C1 segment of cervical spinal cord (tissue), 14 donors: ENCODE results near the gene DNAI4.
"Not testable (repeated sequence)": the region's sequence is repeated elsewhere in the genome, so short reads cannot be mapped to it uniquely, and the experiment has no call there.

Experiments
- DNase-seq, 14 donors: peaks; one replicate each; lab custom pipeline; 2025; lab: John Stamatoyannopoulos, UW

The DNAI4 gene, protein sequence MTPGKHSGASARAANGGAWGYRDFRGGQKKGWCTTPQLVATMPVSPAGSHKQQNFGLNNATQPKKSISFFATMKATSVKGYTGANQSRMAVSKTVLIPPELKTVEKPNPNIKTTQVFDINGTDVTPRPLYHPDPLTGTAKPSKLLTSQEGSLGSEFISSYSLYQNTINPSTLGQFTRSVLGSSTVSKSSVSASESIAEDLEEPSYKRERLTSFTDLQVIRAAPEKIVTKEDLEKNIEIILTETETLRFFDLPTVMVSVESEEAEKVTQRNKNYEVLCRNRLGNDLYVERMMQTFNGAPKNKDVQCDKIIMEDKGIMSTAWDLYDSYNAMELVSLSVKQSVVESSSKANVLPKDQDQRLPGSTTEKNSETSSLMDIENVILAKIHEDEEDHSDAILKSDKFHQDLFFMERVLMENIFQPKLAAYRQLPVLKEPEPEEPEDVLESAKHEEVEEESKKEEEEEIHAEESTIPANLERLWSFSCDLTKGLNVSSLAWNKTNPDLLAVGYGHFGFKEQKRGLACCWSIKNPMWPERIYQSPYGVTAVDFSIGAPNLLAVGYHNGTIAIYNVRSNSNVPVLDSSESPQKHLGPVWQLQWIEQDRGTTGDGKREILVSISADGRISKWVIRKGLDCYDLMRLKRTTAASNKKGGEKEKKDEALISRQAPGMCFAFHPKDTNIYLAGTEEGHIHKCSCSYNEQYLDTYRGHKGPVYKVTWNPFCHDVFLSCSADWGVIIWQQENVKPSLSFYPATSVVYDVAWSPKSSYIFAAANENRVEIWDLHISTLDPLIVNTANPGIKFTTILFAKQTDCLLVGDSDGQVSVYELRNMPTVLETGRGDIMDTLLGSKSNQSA

DNA sequence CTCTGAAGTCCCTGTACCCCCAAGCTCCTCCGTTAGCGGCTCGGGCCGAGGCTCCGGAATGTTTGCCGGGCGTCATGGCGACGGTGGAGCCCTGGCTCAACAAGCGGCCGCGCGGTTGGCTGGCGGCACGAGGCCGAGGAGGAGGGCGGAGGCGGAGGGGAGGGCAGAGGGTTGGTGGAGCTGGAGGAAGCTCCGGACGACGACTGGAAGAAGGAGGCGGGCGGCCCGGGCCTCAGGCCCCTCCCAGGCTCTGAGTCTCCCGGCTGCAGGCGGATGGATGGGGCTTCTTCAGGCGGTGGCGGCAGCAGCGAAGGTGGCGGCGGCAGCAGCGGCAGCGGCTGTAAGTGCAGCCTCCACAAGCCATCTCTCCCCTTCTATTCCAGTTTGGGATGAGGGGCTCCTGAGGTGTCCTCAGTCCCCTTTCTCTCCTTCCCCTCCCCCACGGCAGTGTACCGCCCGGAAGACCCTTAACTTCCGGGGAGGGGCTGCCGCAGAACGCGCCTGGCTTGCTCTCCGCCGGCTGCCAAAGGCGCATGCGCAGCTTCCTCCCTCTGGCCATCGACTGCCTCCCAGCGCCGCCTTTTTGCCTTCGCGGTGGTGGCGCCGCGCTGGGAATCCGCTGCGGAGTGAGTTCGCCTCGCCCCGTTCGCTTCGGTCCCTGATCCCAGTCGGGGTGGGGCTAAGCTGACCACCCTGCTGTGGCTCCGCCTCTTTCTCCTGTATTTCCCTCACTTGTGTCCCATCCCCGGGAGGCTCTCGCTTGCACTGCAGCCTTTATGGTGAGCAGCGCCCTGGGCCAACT is at the start of gene DNAI4, which contains the start of gene MIER1:
Gene DNAI4, minus strand, starts transcription at position 101 of the 802 bp plus-strand sequence. Its CDS starts 25 bp downstream, at position 76.
Gene MIER1, plus strand, starts transcription at position 235 of the 802 bp plus-strand sequence. Its CDS starts 39 bp downstream, at position 274.
- DNase-seq: peak; percentile 87 to 99 (median 97)

DNA sequence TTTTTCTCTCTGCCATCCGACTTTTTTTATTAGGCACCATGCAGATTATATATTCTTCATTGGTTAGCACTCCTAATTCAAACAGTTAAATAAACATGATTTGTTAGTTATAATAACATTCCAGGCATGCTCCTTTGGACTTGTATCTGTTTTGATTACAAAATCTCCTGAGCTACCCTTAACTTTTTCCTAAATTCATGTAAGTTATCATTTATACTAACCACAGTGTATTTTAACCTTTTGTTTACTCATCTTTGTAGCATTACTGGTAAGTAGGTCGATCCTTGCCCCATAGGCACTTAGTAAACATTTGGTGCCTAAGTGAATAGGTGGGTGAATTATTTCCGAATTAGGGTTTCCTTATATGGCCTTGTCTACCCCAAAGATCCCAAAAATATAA is 43.9 kb upstream of the DNAI4 start:
- DNase-seq: no peak

DNA sequence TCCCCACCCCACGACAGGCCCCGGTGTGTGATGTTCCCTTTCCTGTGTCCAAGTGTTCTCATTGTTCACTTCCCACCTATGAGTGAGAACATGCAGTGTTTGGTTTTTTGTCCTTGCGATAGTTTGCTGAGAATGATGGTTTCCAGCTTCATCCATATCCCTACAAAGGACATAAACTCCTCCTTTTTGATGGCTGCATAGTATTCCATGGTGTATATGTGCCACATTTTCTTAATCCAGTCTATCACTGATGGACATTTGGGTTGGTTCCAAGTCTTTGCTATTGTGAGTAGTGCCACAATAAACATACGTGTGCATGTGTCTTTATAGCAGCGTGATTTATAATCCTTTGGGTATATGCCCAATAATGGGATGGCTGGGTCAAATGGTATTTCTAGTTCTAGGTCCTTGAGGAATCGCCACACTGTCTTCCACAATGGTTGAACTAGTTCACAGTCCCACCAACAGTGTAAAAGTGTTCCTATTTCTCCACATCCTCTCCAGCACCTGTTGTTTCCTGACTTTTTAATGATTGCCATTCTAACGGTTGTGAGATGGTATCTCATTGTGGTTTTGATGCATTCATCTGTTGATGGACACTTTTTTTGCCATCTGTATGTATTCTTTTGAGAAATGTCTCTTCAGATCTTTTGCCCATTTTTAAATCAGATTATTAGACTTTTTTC is 41.7 kb upstream of the DNAI4 start:
- DNase-seq: not testable (repeated sequence)

DNA sequence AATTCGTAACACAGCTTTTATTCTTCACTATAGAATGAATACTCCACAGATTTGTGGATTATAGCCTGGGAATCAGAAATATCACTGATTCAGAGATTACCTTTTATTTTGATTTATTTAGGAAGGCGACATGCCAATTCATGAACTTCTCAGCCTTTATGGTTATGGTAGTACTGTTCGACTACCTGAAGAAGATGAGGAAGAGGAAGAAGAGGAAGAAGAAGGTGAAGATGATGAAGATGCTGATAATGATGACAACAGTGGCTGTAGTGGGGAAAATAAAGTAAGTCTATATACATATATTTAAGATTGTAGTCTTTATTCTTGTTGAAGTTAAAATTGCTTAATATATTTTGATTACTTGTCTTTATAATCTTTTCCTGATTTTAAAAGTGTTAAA is 33.3 kb upstream of the DNAI4 start:
- DNase-seq: no peak

DNA sequence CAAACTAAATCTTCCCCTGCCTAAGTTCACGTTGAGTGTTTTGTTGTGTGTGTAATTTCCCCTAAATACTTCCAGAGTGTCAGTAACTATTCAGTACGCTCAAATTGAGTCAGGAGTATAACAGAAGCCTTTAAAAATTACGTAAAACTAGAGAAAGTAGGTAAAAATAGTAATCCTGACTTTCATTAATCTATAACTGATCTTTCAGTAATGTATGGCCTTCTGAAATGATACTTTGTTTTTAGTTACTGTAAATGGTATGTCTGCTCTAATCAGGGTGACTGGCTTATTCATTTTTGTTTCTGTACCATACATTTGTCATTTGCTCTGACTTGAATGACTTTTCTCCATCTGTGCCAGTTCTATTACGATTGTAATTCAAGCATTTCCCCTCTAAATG is 29.6 kb upstream of the DNAI4 start:
- DNase-seq: no peak

DNA sequence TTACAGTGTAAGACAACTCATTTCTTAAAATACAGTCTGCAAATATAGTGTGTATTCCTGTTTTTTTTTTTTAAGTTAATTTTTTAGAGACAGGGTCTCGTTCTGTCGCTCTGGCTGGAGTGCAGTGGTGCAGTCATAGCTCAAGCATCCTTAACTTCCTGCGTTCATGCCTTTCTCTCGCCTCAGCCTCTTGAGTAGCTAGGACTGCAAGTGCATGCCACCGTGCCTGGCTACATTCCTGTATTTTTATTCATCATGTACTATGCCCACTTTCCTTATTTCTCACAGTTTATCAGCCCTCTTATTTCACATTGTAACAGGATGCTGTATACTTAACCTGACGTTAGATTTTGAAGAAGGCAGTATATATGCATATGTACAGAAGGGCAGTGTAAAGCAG is 26.9 kb upstream of the DNAI4 start:
- DNase-seq: no peak

DNA sequence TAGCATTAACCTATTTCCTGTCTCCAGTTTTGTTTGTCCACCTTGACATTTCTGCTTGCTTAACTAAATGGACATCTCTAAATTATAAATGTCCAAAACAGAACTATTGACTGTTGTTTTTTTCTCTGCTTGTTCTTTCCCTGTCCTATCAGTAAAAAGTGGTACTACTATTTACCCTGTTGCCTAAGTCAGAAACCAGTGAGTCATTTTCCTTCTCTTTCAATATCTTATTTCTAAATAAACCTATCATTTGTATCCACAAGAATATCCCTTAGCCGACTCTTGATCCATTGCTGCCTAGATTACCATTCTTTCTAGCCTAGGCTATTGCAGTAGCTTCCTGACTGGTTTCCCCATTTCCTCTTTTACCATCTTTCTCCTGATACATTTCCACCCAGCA is 22.6 kb upstream of the DNAI4 start:
- no peak for DNase-seq

DNA sequence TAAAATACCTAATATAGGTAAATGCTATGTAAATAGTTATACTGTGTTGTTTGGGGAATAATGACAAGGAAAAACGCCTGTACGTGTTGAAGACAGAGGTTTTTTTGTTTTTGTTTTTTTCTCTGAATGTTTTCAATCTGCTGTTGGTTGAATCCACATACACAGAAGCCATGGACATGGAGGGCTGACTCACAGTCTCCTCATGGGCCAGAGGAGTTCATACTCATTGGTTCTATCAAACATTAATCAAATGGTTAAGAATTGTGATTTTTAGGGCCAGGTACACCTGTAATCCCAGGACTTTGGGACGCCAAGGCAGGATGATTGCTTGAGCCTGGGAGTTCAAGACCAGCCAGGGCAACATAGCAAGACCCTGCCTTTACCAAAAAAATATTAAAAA is 20.7 kb upstream of the DNAI4 start:
- DNase-seq: no peak

DNA sequence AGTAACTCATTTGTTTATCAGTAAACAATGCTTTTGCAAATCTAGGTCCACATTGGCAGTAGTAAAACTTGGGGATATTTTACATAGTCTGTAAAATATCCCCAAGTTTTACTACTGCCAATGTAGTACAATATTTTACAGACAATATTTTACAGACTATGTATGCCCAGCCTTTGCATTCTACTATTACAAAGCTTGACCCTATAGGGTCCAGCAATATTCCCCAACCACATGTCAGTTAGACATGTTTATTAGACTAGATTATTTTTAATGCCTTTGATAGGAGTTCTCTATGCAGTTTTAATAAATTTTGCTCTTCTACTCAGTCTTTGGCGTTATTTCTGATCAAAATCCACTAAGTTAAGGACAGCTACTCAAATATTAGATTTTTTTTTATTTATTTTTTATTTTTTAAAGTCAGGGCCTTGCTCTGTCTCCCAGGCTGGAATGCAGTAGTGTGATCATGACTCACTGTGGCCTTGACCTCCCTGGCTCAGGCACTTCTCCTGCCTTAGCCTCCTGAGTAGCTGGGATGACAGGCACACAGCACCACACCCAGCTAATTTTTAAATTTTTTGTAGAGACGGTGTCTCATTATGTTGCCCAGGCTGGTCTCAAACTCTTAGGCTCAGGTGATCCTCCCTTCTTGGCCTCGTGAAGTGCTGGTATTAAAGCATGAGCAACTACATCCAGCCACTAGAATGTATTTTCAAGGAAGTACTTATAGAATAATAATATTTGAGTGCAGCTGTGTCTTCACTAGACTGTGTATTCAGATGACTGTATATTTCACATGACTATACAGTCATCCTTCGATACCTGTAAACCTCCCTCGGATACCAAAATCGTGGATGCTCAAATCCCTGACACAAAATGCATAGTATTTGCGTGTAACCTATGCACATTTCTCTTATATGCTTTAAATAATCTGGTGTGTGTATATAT is 19.9 kb upstream of the DNAI4 start:
- DNase-seq: no peak

DNA sequence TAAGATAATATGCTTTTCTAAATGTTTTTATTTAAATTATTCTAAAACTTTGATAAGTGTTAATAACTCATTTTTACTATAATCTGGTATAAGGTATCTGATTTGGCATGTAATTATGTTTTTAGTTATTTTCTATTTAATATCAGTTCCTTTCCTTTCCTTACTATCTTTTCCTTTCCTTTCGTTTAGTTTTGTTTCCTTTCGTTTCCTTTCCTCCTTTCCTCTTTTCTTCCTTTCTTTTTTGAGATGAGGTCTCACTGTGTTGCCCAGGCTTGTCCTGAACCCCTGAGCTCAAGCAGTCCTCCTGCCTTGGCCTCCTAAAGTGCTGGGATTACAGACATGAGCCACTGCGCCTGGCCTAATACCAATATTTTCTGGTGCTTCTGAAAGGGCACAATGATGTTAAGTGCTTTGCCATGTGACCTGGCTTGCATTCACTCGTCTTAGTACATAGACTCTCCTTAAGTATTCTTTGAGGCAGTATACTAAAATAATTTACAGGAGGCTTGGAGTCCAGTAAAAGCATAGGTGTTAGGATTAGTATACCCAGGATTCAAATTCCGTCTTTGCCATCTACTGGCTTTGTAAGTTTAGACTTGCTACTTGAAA is 18.8 kb upstream of the DNAI4 start:
- no peak for DNase-seq

DNA sequence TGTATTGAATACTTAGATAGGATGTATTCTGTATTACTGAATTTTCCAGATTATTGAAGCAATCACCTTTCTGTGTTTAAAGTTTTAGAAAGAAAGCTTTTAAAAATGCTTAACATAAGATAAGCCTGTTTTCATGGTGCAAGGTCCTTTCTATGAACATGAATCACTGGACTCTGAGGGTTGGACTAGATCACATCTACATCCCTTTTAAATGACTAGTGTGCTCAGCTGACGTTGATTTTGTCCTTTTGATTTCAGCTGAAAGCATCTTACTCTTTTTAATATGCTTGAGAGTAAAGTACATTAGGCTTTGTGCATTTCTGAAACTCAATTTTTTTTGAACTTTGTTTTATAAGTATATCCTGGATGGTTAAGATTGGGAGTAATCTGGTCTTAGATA is 16.3 kb upstream of the DNAI4 start:
- DNase-seq: no peak

DNA sequence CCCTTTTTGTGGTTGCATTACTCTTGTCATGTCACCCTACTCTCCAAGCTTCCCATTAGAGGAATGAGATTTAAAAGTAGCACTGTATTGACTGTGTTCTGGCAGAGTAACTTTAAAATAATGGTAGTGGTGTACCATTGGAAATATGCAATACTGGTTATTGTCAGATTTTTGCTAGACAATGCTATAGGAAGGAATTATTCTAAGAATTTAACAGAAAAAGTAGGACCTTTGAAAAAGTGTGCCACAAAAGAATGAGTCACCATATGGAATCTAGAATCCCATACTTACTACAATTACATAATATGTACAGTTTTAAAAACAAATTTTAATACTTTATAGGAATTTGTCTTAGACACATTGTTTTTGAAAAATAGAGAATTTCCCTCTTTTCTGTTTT is 14.0 kb upstream of the DNAI4 start:
- DNase-seq: no peak

DNA sequence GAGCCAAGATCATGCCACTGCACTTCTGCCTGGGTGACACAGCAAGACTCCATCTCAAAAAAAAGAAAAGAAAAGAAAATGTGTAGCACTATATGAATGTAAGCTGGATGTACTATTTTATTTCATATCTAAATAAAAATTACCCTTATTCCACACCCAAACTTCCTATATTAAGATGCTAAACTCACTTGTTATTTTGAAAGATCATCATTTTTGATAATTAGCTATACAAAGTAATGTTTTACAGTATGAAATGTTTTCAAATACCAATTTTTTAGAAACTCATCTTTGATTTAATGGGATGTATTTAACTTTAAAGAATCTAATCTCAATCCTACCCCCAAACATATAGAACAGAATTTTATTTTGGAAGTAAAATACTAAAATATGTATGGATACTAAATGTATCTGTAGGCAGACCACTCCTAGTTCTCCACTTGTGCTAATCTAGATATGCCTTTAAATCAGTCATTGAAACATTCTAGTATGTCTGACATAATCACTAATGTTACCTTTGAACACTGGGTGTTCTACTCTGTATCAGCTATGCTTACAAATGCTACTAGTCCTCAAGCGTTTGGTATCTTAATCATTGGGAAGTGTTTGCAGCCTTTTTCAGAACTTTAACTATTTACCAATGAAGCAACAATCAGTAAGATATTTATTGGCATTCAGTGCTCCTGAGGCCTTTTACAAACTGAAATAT is 13.0 kb upstream of the DNAI4 start:
- DNase-seq: no peak

DNA sequence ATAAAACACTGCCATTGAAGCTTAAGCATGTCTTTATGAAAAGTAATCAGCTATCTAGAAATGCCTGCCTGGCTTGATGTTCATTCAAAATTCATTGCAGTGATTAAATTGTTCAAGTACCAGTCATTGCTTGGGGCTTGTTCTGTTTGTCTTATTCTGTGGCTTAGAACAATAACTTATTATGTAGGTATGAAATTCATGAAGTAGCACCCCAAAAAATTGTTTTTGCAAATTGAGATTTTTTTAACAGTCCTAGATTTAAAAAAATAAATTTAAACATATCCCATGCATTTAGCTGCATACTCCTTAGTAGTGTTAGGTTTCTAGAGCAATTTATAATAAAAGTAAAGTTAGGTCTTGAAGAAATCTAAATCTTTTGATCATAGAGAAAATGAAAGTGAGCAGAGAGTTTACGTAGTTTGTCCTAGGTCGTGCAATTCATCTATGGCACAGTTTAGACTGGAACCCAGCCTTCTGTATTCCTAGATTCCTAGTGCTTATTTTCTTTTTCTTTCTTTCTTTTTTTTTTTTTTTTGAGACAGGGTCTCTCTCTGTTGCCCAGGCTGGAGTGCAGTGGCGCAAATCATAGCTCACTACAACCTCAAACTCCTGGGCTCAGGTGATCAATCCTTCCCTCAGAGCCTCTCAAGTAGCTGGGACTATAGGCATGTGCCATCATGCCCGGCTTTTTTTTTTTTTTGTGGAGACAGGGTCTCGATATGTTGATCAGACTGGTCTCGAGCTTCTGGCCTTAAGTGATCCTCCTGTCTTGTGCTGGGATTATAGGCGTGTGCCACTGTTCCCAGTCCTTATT is 9.4 kb upstream of the DNAI4 start:
- no peak for DNase-seq

DNA sequence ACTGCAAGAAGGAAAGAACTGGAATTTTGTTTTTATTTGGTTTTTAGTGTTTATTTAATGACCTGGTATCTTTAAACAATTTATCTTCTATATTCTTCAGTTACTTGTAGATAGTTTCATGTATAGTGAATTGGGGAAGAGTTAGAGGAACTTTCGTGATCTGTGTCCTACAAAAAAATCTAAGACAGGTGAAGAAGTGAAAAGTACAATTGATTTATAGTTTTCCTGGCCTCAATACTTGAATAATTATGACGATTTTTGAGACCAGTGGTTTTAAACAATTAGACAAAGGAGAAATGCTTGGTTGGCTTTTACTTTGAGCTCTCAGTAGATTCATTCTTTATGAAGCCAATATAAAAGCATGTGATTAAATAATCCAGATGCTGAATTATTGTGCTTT is 7.6 kb upstream of the DNAI4 start:
- no peak for DNase-seq

DNA sequence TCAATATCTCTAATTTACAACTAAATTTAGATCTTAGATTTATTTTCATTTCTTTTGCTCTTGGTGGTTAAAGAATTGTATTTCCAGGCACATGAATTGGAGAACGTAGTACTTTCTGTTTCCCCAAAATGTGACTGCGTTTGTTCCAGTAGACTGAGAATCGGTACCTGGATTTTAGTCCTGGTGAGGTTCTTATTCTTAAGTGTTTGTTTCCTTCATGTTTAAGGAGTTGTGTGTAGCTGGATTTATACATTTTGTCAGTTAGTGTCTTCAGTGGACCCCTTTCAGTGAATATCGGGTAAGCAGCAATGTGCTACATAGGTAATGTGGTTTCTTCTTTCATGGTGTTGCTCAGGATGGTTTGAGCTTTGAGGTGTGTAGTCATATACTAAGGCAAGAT is 6.9 kb upstream of the DNAI4 start:
- DNase-seq: no peak

DNA sequence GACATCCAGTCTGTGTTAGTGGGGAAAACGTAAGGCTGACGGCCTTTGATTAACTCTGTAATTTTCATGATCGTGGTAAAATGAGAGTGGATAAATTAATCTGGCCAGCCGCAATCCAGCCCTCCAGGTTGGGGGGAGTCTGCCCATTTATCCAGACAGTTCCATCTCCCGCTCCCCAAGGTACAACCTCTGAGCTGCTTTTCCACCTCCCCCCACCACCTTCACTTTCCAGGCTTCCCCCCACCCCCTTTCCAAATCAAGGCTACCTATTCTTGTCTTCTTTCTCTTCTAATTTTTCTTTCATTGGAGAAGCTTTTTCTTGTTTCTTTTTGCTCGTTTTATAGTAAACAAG is 6.1 kb upstream of the DNAI4 start:
- DNase-seq: no peak
